NCI-H1417 (cell line): ENCODE results near the gene RNF25.

ENCODE experiments used
- DNase-seq, 3 experiments: peaks; one replicate each; lab custom pipeline; 2025; lab: John Stamatoyannopoulos, UW

The RNF25 gene

DNA sequence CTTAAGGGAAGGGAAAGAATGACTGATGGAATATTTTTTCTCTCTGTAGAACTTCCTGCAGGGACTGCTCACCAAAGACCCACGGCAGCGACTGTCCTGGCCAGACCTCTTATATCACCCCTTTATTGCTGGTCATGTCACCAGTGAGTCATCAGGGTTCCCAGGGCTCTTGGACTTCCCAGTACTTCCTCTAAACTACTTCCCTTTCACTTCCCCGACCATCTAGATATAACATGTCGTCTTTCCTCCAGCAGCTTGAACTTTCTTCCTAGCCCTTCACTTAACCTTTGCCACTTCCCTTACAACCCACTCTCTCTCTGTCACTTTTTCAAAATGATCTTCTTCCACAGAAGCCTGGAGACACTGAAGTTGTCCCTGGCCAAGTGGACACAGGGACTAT lies 7.3 kb upstream of the RNF25 start:
- DNase-seq: no peak

- peak in 1 of 3 experiments; percentile 34 for DNase-seq
These were observed 627 bp downstream of the RNF25 start for GRCh38 chr2:218671097-218671653.

- no peak for DNase-seq
These were observed 7.1 kb downstream of the RNF25 start for GRCh38 chr2:218664653-218665052.

DNA sequence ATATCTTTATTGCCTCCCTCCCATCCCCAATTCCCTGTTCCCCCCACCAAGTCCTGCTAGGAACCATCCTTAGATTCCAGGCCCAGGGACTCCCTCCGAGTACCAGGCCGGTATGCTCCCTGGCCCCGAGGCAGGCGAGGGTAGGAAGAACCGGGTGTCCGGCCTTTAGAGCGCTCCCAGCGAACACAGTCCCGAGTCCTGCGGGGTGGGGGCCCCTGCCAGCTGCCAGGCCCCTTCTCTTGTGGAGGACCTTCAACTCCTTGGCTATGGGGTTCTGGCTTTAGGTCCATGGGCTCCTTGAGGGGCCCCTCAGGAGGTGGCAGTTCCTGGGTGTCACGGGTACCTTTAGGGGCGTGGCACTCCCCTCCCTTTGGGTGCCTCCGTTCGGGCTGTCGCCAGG lies 7.9 kb downstream of the RNF25 start:
- DNase-seq: no peak

- DNase-seq: no peak
These were observed 9.0 kb downstream of the RNF25 start for GRCh38 chr2:218662827-218663226.

GRCh38 chr2:218662377-218662776 lies 9.4 kb downstream of the RNF25 start:
- DNase-seq: no peak

- no peak for DNase-seq
These were observed 11.8 kb downstream of the RNF25 start for GRCh38 chr2:218659988-218660358.

GRCh38 chr2:218659258-218659987 lies 12.4 kb downstream of the RNF25 start, which contains the start of the genes BCS1L and ZNF142:
Gene BCS1L (plus strand): TSS chr2:218659683. CDS start chr2:218660988, 1,305 bp downstream.
Gene ZNF142 (minus strand): TSS chr2:218659623. CDS start chr2:218656429, 3,194 bp downstream.
- peak; percentile 85 to 93 (median 93) for DNase-seq

- peak; percentile 12 to 66 (median 58) for DNase-seq
These were observed 13.0 kb downstream of the RNF25 start for GRCh38 chr2:218658671-218659257.

DNA sequence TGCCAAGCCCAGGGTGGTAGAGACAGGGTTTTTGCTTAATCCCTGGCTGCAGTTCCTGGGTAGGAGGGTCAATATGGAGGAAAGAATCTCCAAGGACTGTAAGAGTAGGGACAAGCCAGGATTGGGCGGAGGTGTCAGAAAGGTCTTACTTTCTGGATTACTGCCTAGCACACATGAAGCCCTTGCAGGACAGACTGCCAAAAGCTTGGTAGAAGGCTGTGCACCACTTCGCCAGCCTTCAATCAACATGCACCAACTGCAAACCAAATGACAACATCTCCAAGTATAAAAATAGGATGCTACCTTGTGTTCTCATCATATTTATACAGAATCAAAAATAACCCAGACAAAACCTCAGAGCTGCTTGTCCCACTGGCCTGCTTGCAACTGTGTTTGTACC lies 16.1 kb downstream of the RNF25 start:
- no peak for DNase-seq

DNA sequence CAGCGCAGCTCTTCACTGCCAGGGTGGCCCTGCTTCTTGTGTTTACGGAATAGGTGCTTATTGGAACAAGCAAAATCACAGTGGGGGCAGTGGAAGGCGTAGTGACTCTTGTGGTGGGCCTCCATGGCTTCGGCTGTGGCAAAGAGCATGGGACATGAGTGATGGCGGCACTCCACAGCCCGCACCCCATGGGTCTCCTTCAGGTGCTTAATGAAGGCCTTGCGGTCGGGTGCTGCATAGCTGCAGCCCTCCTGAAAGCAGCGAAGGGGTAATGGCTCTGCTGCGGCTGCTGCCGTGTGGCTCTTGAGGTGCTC lies 23.1 kb downstream of the RNF25 start:
- no peak for DNase-seq

DNA sequence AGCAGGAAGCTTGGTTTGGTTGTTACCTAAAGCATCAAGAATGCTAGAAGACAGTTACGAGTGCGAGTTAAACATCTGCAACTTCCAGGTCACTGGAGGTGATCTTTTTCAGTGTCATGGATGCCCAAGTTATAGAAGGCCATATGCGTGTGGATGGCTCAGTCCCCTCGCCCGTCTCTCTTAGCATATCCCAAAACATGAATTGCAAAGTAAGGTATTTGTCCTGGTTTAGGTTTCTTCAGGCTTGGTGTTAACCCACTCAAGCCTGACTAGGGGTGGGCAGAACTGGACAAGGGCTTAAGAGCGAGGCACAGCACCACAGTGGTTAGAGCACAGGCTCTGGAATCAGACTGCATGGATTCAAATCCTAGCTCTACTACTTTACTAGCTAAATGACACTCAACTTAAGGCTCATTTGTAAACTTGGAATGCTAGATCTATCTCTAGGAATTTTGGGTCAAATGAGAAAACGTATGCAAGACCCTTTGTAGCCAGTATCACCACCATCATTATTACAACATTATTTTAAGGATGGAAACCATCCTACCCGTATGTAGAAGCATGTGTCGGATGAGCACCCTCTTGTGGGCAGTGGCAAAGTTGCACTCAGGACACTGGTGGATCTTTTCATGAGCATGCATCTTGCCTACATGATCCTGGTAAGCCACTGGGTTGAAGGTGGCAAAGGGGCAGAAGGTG lies 23.6 kb downstream of the RNF25 start:
- DNase-seq: peak; percentile 3 to 62 (median 29)

GRCh38 chr2:218645126-218645525 lies 26.7 kb downstream of the RNF25 start:
- DNase-seq: no peak

- DNase-seq: no peak
These were observed 27.1 kb downstream of the RNF25 start for GRCh38 chr2:218644721-218645120.

- no peak for DNase-seq
These were observed 28.0 kb downstream of the RNF25 start for GRCh38 chr2:218643751-218644310.

GRCh38 chr2:218642786-218643185 lies 29.0 kb downstream of the RNF25 start:
- DNase-seq: no peak

- DNase-seq: no peak
These were observed 29.6 kb downstream of the RNF25 start for GRCh38 chr2:218642121-218642656.

DNA sequence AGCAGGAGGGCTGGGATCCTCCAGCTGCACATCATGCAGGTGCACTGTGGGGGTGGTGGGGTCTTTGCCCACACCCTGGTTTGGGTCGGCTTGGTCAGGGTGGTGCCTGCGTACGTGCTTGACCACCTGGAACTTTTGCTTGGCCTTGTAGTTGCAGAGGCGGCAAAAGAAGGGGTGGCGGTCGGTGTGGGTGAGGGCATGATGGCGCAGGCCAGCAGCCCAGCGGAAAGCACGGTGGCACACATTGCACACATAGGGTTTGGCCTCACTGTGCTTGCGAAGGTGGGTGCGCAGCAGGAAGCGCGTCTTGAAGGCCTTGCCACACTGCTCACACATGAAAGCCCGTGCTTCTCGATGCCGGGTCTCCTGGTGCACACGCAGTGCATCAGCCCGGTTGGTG lies 33.4 kb downstream of the RNF25 start:
- no peak for DNase-seq

- no peak for DNase-seq
These were observed 36.1 kb downstream of the RNF25 start for GRCh38 chr2:218635719-218636118.

DNA sequence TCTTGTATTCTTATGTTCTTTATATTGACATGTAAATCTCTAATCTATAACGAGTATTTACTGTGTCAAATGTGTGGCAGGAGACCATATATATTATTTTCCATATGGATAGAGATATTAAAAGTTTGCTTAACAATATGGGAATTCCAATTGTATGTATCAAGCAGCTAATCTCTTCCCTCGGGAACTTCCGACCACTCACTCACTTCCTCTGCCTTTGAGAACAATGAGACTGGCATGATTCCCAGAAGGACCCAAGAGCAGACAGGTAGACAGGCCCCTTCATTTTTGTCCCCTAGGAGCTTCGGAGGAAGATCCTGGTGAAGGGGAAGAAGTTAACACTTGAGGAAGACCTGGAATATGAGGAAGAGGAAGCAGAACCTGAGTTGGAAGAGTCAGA lies 40.0 kb downstream of the RNF25 start:
- no peak for DNase-seq

GRCh38 chr2:218627939-218628338 lies 43.9 kb downstream of the RNF25 start:
- DNase-seq: no peak

GRCh38 chr2:218626369-218626768 lies 45.4 kb downstream of the RNF25 start:
- no peak for DNase-seq
